ENCODE results near the gene ERVK3-1. TPM values are rescaled to one million over a fixed set of nuclear protein-coding genes. Genes with fewer than 3 reads are reported as not detected.
"Not testable (repeated sequence)": the region's sequence is repeated elsewhere in the genome, so short reads cannot be mapped to it uniquely, and the experiment has no call there.

Gene ERVK3-1
- total RNA-seq (2022) (68.4 and 70.8 TPM in 2 replicates), Bru-seq, nascent RNA (percentile 56 among the genes with signal in this experiment), BruChase-seq, experiment 1, labeled RNA remaining after a 6-hour chase (percentile 70 among the genes with signal in this experiment), BruChase-seq, experiment 2, labeled RNA remaining after a 2-hour chase (percentile 73 among the genes with signal in this experiment)
- long read RNA-seq, transcript ERVK3-1-201 (4 exons, 1,469 nt), result major isoform, 113 of 131 reads
- long read RNA-seq, partial matches to known transcripts, result 2 of 131 reads
- long read RNA-seq, other reads (novel, unspliced or antisense), result 10 of 131 reads

DNA sequence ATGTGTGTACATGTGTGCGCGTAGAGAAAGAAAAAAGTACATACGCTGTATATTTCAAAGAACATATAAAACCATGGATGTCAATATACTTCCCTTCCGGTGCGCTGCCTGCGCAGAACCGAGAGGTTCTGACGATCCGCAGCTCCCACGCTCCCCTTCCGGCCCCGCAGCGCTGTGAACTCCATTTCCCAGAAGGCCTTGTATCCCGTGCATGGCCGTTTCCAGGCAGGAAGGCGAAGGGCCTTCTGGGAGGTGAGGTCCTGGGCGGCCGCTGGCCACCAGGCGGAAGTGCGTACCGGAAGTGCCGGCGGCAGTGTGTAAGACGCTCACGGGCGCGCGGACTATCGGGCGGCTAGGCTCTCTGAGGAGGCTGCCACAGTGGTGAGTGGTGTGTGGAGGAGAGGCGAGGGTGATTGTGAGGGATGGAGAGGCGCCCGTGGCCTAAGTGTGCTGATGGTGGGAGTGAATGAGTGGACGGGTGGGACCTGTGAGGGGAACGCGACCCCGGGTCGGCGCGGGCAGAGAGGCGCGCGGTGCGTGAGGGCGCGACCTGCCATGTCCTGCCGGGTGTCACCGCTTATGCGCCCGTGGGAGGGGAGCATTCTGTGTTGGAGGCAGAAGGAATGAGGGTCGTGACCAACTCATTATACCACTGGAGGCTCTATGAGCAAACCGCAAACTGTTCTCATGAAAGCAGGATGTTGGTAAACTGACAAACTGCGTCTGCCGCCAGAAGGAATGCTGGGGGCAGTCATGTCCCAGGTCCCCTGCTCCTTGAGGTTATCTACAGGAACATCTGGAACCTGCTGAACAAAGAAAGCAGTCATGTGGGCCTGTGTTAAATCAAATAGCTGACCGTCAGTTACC lies at the start of gene ERVK3-1:
TSS of gene ERVK3-1 (plus strand) at position 313 of the 867 bp plus-strand sequence. CDS start 6,792 bp downstream, outside the sequence.
- H3K36me3 Mint-ChIP-seq (ENCODE audit: insufficient read depth, unreplicated experiment), result peaks cover 73% of the 10 kb centered on the region
- peaks cover 21% of the 10 kb centered on the region for H3K4me1 Mint-ChIP-seq (ENCODE audit: low read depth, unreplicated experiment)
- H3K27me3 Mint-ChIP-seq (ENCODE audit: unreplicated experiment), result no peaks in the 10 kb centered on the region

GRCh38 chr19:58258259-58258658 lies 46.9 kb upstream of the ERVK3-1 start:
- Mint-ChIP-seq H3K9me3 (ENCODE audit: low read depth, unreplicated experiment) (peaks cover 36% of the 10 kb centered on the region), H3K36me3 (ENCODE audit: insufficient read depth, unreplicated experiment) (peaks cover 99% of the 10 kb centered on the region), H3K27ac (ENCODE audit: unreplicated experiment) (peak overlapping the region; percentile 50)
- intact Hi-C loops (cut with micrococcal nuclease; ENCODE audit: unreplicated experiment); H3K27me3 Mint-ChIP-seq (ENCODE audit: unreplicated experiment); H3K4me1 Mint-ChIP-seq (ENCODE audit: low read depth, unreplicated experiment); CTCF ChIA-PET; BruUV-seq (replicated peaks); H3K4me3 Mint-ChIP-seq (ENCODE audit: low read depth, unreplicated experiment); DNase-seq: not testable (repeated sequence)

More for the DNA sequence above, at the start of gene ERVK3-1:
- DNase-seq, result peak; percentile 96
- Mint-ChIP-seq H3K27ac (ENCODE audit: unreplicated experiment) (peak within 1 kb of the TSS; percentile 96), H3K9me3 (ENCODE audit: low read depth, unreplicated experiment) (peaks cover 6% of the 10 kb centered on the region), H3K4me3 (ENCODE audit: low read depth, unreplicated experiment) (peak within 1 kb of the TSS; percentile 99)
- intact Hi-C loops (cut with micrococcal nuclease; ENCODE audit: unreplicated experiment), result loop anchor here (1.0 kb wide), 1 partner anchor 27 kb away; the partner anchor contains the start of gene ZNF8
- no peak for TF ChIP-seq CTCF (IDR thresholded peaks at IDR 0.05; ENCODE audit: unreplicated experiment)
- BruUV-seq (replicated peaks), result no TSS peak
- CTCF ChIA-PET, result interaction anchor here (0.6 kb wide), 2 partner anchors 60 to 160 kb away, joined by 3 to 7 read pairs; no protein-coding TSS in a partner anchor

DNA sequence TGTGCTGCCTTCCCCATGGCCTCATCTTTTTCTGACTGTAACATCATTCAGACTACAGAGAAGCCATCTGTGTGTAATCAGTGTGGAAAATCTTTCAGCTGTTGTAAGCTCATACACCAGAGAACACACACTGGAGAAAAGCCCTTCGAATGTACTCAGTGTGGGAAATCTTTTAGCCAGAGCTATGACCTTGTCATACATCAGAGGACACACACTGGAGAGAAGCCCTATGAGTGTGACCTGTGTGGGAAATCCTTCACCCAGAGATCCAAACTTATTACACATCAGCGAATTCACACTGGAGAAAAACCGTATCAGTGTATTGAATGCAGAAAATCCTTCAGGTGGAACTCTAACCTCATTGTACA lies 43.6 kb upstream of the ERVK3-1 start:
- H3K4me1 Mint-ChIP-seq (ENCODE audit: low read depth, unreplicated experiment), result no peaks in the 10 kb centered on the region
- H3K36me3 Mint-ChIP-seq (ENCODE audit: insufficient read depth, unreplicated experiment), result peaks cover 95% of the 10 kb centered on the region
- intact Hi-C loops (cut with micrococcal nuclease; ENCODE audit: unreplicated experiment), result no loop called here
- DNase-seq, result no peak
- no peak for TF ChIP-seq CTCF (IDR thresholded peaks at IDR 0.05; ENCODE audit: unreplicated experiment)
- H3K4me3 Mint-ChIP-seq (ENCODE audit: low read depth, unreplicated experiment), result no peak overlapping the region
- H3K9me3 Mint-ChIP-seq (ENCODE audit: low read depth, unreplicated experiment), result peaks cover 33% of the 10 kb centered on the region
- H3K27ac Mint-ChIP-seq (ENCODE audit: unreplicated experiment), result no peak overlapping the region
- no TSS peak for BruUV-seq (replicated peaks)
- no peaks in the 10 kb centered on the region for H3K27me3 Mint-ChIP-seq (ENCODE audit: unreplicated experiment)
- CTCF ChIA-PET, result no interaction called here

DNA sequence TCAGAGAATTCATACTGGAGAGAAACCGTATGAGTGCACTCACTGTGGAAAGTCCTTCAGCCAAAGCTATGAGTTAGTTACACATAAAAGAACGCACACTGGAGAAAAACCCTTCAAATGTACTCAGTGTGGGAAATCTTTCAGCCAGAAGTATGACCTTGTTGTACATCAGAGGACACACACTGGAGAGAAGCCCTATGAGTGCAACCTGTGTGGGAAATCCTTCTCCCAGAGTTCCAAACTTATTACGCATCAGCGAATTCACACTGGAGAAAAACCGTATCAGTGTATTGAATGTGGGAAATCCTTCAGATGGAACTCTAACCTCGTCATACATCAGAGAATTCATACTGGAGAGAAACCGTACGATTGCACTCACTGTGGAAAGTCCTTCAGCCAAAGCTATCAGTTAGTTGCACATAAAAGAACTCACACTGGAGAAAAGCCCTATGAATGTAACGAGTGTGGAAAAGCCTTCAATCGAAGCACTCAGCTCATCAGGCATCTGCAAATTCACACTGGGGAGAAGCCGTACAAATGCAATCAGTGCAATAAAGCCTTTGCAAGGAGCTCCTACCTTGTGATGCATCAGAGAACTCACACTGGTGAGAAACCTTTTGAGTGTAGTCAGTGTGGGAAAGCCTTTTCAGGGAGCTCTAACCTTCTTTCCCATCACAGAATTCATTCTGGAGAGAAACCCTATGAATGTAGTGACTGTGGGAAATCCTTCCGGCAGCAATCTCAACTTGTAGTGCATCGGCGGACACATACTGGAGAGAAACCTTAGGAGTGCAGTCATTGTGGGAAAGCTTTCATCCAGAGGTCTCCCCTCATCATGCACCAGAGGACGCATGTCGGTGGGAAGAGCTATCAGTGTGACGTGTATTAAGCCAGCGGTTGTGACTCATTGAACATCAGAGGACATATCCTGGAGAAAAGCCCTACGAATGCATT lies 42.9 kb upstream of the ERVK3-1 start:
- CTCF ChIA-PET, result no interaction called here
- Mint-ChIP-seq H3K36me3 (ENCODE audit: insufficient read depth, unreplicated experiment) (peaks cover 91% of the 10 kb centered on the region), H3K27ac (ENCODE audit: unreplicated experiment) (peak overlapping the region; percentile 61), H3K4me1 (ENCODE audit: low read depth, unreplicated experiment) (no peaks in the 10 kb centered on the region), H3K27me3 (ENCODE audit: unreplicated experiment) (no peaks in the 10 kb centered on the region), H3K4me3 (ENCODE audit: low read depth, unreplicated experiment) (no peak overlapping the region), H3K9me3 (ENCODE audit: low read depth, unreplicated experiment) (peaks cover 33% of the 10 kb centered on the region)
- DNase-seq, result no peak
- BruUV-seq (replicated peaks), result no TSS peak
- TF ChIP-seq CTCF (IDR thresholded peaks at IDR 0.05; ENCODE audit: unreplicated experiment), result no peak
- intact Hi-C loops (cut with micrococcal nuclease; ENCODE audit: unreplicated experiment), result no loop called here

Measured in Calu3 (cell line).